ENCODE measurements around the gene FAM162B.
"Not testable (repeated sequence)": the region's sequence is repeated elsewhere in the genome, so short reads cannot be mapped to it uniquely, and the experiment has no call there.

FAM162B gene

DNA sequence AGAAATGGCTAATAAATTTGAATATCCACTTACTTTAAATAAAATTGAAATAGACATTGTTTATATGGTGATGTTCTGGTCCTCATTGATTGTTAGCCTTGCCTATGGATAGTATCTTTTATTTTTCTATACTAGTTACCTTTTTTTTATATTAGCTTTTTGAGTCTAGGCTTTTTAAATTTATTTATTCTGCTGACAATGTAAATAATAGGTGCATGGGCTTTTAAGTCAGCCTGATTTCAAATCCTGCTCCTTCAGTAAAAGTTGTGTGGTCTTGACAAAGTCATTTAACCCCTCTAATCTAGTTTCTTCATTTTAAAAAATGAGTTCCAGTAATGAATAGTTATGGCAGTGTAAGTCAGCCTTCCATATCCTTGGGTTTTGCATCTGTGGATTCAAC is 38.6 kb downstream of the FAM162B start:
- no peak for DNase-seq (ENCODE audit: low read depth)

DNA sequence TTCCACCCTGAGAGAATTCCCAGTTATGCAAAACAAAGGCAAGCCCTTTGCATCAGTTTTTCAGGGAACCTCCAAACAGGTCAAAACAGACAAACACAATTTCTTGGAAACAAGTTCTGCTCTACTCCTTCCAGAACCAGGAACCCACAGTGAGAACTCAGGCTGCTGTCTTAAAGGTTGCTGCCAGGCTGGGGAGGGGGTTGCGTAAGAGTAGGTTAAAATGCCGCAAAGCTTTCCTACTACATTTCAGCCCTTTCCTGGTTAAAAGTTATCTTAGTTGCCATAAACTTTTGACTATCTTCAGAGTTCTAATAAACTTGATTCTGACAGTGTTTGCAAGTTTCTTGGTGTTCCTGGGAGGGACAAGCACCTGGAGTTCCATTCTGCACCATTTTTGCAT is 50.8 kb downstream of the FAM162B start:
- no peak for DNase-seq (ENCODE audit: low read depth)

DNA sequence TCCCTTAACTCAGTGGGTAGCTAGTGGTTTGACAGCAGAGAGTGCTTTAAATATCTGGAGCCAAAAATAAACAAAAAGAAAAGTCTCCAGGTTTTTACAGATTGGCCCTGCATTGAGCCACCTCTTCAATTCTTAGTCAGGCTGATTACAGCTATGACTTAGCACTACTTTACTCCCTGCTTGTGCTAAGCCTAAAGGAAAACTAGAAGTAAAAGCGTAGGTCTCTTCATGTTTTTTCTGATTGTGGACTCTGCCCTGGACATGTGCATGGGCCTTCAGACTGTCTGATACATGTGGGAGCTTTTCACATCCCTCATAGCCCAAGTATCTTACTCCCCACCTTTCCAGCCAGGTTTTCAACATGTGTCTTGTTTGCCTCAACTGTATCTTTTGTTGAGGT is 51.2 kb downstream of the FAM162B start:
- DNase-seq (ENCODE audit: low read depth) = no peak

DNA sequence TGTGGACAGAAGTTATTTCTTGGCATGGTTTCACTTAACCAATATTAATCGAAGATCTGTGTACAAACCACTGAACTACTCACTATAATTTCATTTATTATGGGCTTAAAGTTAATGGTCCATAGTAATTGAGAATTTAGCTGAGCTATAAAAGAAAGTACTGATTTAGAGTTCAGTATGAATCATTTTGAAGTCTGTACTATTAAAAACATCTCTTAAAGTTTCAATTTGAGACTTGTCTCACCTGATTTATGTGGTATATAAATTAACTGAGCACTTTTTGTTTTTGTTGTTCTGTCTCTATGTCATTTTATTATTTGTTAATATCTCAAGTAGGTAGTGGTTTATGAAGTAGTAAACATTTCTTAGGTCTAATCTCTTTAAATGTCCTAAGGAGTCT is 59.6 kb downstream of the FAM162B start:
- no peak for DNase-seq (ENCODE audit: low read depth)

DNA sequence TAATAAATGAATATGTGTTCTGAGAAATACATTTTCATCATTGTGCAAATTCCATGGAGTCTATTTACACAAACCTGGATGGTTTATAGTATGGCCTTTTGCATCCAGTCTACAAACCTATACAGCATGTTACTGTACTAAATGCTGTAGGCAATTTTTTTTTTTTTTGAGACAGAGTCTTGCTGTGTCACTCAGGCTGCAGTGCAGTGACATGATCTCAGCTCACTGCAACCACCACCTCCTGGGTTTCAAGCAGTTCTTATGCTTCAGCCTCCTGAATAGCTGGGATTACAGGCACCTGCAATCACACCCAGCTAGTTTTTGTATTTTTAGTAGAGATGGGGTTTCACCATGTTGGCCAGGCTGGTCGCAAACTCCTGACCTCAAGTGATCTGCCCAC is 61.6 kb downstream of the FAM162B start:
- DNase-seq (ENCODE audit: low read depth) = not testable (repeated sequence)
